ENCODE measurements around the gene ECT2. TPM values are rescaled to one million over a fixed set of nuclear protein-coding genes. Genes with fewer than 3 reads are reported as not detected.
"Not testable (repeated sequence)": the region's sequence is repeated elsewhere in the genome, so short reads cannot be mapped to it uniquely, and the experiment has no call there.

ECT2 gene
- polyA plus RNA-seq, 1 donor (not counting 4 experiments of a cell fraction or from before 2014, with no cell fraction given), result 34.2 TPM

DNA sequence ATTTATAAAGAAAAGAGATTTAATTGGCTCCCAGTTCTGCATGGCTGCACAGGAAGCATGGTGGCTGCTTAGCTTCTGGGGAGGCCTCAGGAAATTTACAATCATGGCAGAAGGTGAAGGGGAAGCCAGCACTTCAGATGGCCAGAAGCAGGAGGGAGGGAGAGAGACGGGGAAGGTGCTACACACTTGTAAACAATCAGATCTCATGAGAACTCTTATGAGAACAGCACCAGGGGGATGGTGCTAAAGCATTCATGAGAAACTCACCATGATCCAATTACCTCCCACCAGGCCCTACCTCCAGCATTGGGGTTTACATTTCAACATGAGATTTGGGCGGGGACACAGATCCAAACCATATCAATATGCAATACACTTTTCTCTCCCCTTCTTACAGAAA is 73.7 kb downstream of the ECT2 start:
- Histone ChIP-seq H3K4me1 (ENCODE audit: control insufficient read depth, extremely low read depth, insufficient read depth, low read length) (no peaks in the 10 kb centered on the region), H3K9me1 (ENCODE audit: control insufficient read depth, extremely low read depth, insufficient read depth, low read length) (no peaks in the 10 kb centered on the region), H4K20me1 (ENCODE audit: control insufficient read depth, extremely low read depth, insufficient read depth, low read length) (no peaks in the 10 kb centered on the region), H3K27ac (ENCODE audit: control insufficient read depth, insufficient read depth, low read length) (no peak overlapping the region), H3K9ac (ENCODE audit: control insufficient read depth, extremely low read depth, insufficient read depth, low read length) (no peak overlapping the region), H3K36me3 (ENCODE audit: control insufficient read depth in 2 of 2, extremely low read depth in 1 of 2, insufficient read depth in 2 of 2, low read length in 2 of 2) (no peaks in the 10 kb centered on the region), H3K27me3 (ENCODE audit: control insufficient read depth, extremely low read depth, insufficient read depth, low read length) (no peaks in the 10 kb centered on the region), H2AFZ (ENCODE audit: control insufficient read depth, low read length) (no peak overlapping the region), H3K4me3 (ENCODE audit: control insufficient read depth in 2 of 3, extremely low read depth in 1 of 3, insufficient read depth in 2 of 3, low read depth in 1 of 3, low read length in 3 of 3) (no peak overlapping the region), H3K4me2 (ENCODE audit: control insufficient read depth, extremely low read depth, insufficient read depth, low read depth, low read length) (no peak overlapping the region), H3K9me3 (ENCODE audit: control insufficient read depth, low read depth, low read length) (no peaks in the 10 kb centered on the region), H3K79me2 (ENCODE audit: control insufficient read depth, insufficient read depth, low read length) (no peaks in the 10 kb centered on the region)
- no peak for TF ChIP-seq EZH2 (IDR thresholded peaks at IDR 0.05; ENCODE audit: low read length)
- TF ChIP-seq, protein P1, sequence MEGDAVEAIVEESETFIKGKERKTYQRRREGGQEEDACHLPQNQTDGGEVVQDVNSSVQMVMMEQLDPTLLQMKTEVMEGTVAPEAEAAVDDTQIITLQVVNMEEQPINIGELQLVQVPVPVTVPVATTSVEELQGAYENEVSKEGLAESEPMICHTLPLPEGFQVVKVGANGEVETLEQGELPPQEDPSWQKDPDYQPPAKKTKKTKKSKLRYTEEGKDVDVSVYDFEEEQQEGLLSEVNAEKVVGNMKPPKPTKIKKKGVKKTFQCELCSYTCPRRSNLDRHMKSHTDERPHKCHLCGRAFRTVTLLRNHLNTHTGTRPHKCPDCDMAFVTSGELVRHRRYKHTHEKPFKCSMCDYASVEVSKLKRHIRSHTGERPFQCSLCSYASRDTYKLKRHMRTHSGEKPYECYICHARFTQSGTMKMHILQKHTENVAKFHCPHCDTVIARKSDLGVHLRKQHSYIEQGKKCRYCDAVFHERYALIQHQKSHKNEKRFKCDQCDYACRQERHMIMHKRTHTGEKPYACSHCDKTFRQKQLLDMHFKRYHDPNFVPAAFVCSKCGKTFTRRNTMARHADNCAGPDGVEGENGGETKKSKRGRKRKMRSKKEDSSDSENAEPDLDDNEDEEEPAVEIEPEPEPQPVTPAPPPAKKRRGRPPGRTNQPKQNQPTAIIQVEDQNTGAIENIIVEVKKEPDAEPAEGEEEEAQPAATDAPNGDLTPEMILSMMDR (optimal IDR thresholded peaks at IDR 0.05 in 1 of 3, IDR thresholded peaks at IDR 0.05 in 1 of 3, conservative IDR thresholded peaks at IDR 0.05 in 1 of 3; ENCODE audit: extremely low read depth in 1 of 3, insufficient read depth in 2 of 3, low read length in 3 of 3), result no peak
- FAIRE-seq (no peak), DNase-seq (ENCODE audit: low read depth, low spot score) (no peak)
- dilution Hi-C loops (cut with MboI; ENCODE audit: extremely low pct_ligation_motif_present, low sequenced_read_pairs), result no loop called here

DNA sequence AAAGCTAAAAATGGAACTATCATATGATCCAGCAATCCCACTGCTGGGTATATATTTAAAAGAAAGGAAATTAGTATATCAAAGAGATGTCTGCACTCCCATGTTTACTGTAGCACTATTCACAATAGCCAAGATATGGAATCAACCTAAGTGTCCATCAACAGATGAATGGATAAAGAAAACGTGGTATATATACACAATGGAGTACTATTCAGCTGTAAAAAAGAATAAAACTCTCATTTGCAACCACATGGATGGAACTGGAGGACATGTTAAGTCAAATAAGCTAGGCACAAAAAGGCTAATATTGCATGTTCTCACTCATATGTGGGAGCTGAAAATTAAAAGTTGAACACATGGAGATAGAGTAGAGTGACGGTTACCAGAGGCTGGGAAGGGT is 76.7 kb downstream of the ECT2 start:
- H3K27ac ChIP-seq (ENCODE audit: control insufficient read depth, insufficient read depth, low read length); H3K9me3 ChIP-seq (ENCODE audit: control insufficient read depth, low read depth, low read length); dilution Hi-C loops (cut with MboI; ENCODE audit: extremely low pct_ligation_motif_present, low sequenced_read_pairs); H3K4me3 ChIP-seq (ENCODE audit: control insufficient read depth in 2 of 3, extremely low read depth in 1 of 3, insufficient read depth in 2 of 3, low read depth in 1 of 3, low read length in 3 of 3); H2AFZ ChIP-seq (ENCODE audit: control insufficient read depth, low read length); H3K9me1 ChIP-seq (ENCODE audit: control insufficient read depth, extremely low read depth, insufficient read depth, low read length); H4K20me1 ChIP-seq (ENCODE audit: control insufficient read depth, extremely low read depth, insufficient read depth, low read length); H3K27me3 ChIP-seq (ENCODE audit: control insufficient read depth, extremely low read depth, insufficient read depth, low read length); H3K79me2 ChIP-seq (ENCODE audit: control insufficient read depth, insufficient read depth, low read length); H3K36me3 ChIP-seq (ENCODE audit: control insufficient read depth in 2 of 2, extremely low read depth in 1 of 2, insufficient read depth in 2 of 2, low read length in 2 of 2); H3K4me1 ChIP-seq (ENCODE audit: control insufficient read depth, extremely low read depth, insufficient read depth, low read length); H3K4me2 ChIP-seq (ENCODE audit: control insufficient read depth, extremely low read depth, insufficient read depth, low read depth, low read length); DNase-seq (ENCODE audit: low read depth, low spot score); H3K9ac ChIP-seq (ENCODE audit: control insufficient read depth, extremely low read depth, insufficient read depth, low read length); FAIRE-seq: not testable (repeated sequence)

DNA sequence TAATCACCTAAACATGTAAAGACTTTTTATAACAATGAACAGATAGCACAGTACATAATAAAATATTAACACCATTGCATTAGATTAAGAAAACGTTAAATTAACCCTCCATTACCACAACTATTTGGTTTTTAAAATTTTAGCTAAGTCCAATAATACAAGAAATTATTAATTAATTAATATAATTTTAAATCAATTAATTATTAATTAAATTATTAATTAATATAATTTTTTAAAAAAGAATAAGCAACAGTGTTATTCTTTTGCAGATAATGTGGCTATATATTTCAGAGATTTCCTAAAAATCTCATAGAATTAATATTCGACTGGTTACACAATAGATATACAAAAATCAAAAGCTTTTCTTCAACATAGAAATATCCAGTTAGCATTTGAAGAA is 82.5 kb downstream of the ECT2 start:
- no peaks in the 10 kb centered on the region for H3K9me1 ChIP-seq (ENCODE audit: control insufficient read depth, extremely low read depth, insufficient read depth, low read length)
- no peaks in the 10 kb centered on the region for H3K36me3 ChIP-seq (ENCODE audit: control insufficient read depth in 2 of 2, extremely low read depth in 1 of 2, insufficient read depth in 2 of 2, low read length in 2 of 2)
- H4K20me1 ChIP-seq (ENCODE audit: control insufficient read depth, extremely low read depth, insufficient read depth, low read length), result no peaks in the 10 kb centered on the region
- TF ChIP-seq, protein P1 (optimal IDR thresholded peaks at IDR 0.05 in 1 of 3, IDR thresholded peaks at IDR 0.05 in 1 of 3, conservative IDR thresholded peaks at IDR 0.05 in 1 of 3; ENCODE audit: extremely low read depth in 1 of 3, insufficient read depth in 2 of 3, low read length in 3 of 3), result no peak
- TF ChIP-seq EZH2 (IDR thresholded peaks at IDR 0.05; ENCODE audit: low read length), result no peak
- no peaks in the 10 kb centered on the region for H3K79me2 ChIP-seq (ENCODE audit: control insufficient read depth, insufficient read depth, low read length)
- DNase-seq (ENCODE audit: low read depth, low spot score) (no peak), FAIRE-seq (no peak)
- no peak overlapping the region for H3K4me2 ChIP-seq (ENCODE audit: control insufficient read depth, extremely low read depth, insufficient read depth, low read depth, low read length)
- H3K4me3 ChIP-seq (ENCODE audit: control insufficient read depth in 2 of 3, extremely low read depth in 1 of 3, insufficient read depth in 2 of 3, low read depth in 1 of 3, low read length in 3 of 3), result no peak overlapping the region
- H3K9me3 ChIP-seq (ENCODE audit: control insufficient read depth, low read depth, low read length), result no peaks in the 10 kb centered on the region
- dilution Hi-C loops (cut with MboI; ENCODE audit: extremely low pct_ligation_motif_present, low sequenced_read_pairs), result no loop called here
- H3K27ac ChIP-seq (ENCODE audit: control insufficient read depth, insufficient read depth, low read length), result no peak overlapping the region
- no peak overlapping the region for H3K9ac ChIP-seq (ENCODE audit: control insufficient read depth, extremely low read depth, insufficient read depth, low read length)
- H3K27me3 ChIP-seq (ENCODE audit: control insufficient read depth, extremely low read depth, insufficient read depth, low read length), result no peaks in the 10 kb centered on the region
- no peak overlapping the region for H2AFZ ChIP-seq (ENCODE audit: control insufficient read depth, low read length)
- no peaks in the 10 kb centered on the region for H3K4me1 ChIP-seq (ENCODE audit: control insufficient read depth, extremely low read depth, insufficient read depth, low read length)

Data from keratinocyte (primary cell).